ENCODE results near the gene FCRLA. TPM values are rescaled to one million over a fixed set of nuclear protein-coding genes. Genes with fewer than 3 reads are reported as not detected.

The FCRLA gene
- total and polyA plus RNA-seq, 2 donors (not counting 3 experiments of a cell fraction or from before 2014, with no cell fraction given) = not detected

DNA sequence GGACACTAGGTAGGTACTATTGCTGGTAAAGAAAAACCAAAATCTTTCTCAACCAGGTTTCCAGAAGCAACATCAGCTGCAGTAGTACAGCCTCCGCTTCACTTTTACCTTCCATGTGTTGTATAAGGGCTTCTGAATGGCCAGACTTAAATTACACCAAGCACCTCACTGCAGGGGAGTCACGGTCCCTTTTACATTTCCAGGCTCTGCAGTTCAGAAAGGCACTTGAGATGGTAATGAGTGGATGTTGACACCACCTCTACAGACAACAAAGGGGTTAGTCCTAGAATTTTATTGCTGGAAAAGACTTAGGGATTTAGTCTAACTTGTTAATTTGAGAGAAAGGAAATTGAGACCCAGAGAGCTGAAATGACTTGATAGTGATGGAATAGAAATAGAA, 30.6 kb downstream of the FCRLA start:
- no peaks in the 10 kb centered on the region for H3K79me2 ChIP-seq (ENCODE audit: control insufficient read depth, insufficient read depth, low read length)
- no peaks in the 10 kb centered on the region for H3K9me1 ChIP-seq (replicated peaks; ENCODE audit: control insufficient read depth, extremely low read depth, insufficient read depth, low read length)
- no peak for TF ChIP-seq GATA2 (IDR thresholded peaks at IDR 0.05; ENCODE audit: insufficient read depth, insufficient read length, low read depth, low read length)
- TF ChIP-seq, protein P1, sequence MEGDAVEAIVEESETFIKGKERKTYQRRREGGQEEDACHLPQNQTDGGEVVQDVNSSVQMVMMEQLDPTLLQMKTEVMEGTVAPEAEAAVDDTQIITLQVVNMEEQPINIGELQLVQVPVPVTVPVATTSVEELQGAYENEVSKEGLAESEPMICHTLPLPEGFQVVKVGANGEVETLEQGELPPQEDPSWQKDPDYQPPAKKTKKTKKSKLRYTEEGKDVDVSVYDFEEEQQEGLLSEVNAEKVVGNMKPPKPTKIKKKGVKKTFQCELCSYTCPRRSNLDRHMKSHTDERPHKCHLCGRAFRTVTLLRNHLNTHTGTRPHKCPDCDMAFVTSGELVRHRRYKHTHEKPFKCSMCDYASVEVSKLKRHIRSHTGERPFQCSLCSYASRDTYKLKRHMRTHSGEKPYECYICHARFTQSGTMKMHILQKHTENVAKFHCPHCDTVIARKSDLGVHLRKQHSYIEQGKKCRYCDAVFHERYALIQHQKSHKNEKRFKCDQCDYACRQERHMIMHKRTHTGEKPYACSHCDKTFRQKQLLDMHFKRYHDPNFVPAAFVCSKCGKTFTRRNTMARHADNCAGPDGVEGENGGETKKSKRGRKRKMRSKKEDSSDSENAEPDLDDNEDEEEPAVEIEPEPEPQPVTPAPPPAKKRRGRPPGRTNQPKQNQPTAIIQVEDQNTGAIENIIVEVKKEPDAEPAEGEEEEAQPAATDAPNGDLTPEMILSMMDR (IDR thresholded peaks at IDR 0.05; ENCODE audit: extremely low read depth in 1 of 2, insufficient read depth in 1 of 2, low read depth in 1 of 2, low read length in 2 of 2) = no peak
- no peak for TF ChIP-seq POLR2AphosphoS5 (IDR thresholded peaks at IDR 0.05; ENCODE audit: insufficient read depth, low read depth, low read length)
- TF ChIP-seq POLR2A (IDR thresholded peaks at IDR 0.05; ENCODE audit: low read depth, low read length) = no peak
- TF ChIP-seq, protein P2, sequence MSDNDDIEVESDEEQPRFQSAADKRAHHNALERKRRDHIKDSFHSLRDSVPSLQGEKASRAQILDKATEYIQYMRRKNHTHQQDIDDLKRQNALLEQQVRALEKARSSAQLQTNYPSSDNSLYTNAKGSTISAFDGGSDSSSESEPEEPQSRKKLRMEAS (IDR thresholded peaks at IDR 0.05; ENCODE audit: insufficient read depth, insufficient read length) = no peak
- TF ChIP-seq FOS (IDR thresholded peaks at IDR 0.05; ENCODE audit: borderline replicate concordance, insufficient read depth, low read length) = no peak
- TF ChIP-seq MYC (IDR thresholded peaks at IDR 0.05; ENCODE audit: low read depth, low read length) = no peak
- no peak for TF ChIP-seq JUN (IDR thresholded peaks at IDR 0.05; ENCODE audit: borderline replicate concordance, insufficient read depth, insufficient read length, low read depth)
- no peak for TF ChIP-seq EZH2 (IDR thresholded peaks at IDR 0.05; ENCODE audit: borderline replicate concordance, low read depth, low read length, severe bottlenecking)
- no peaks in the 10 kb centered on the region for H3K9me3 ChIP-seq (replicated peaks; ENCODE audit: control insufficient read depth, insufficient read depth, low read length)
- intact Hi-C loops (cut with micrococcal nuclease) (no loop called here), dilution Hi-C loops (cut with MboI; ENCODE audit: extremely low pct_ligation_motif_present, low sequenced_read_pairs) (no loop called here)
- peaks cover 14% of the 10 kb centered on the region for H3K4me1 ChIP-seq (ENCODE audit: control insufficient read depth, extremely low read depth, insufficient read depth, low read length)
- CTCF ChIA-PET = interaction anchor here (0.5 to 7.5 kb wide), 7 partner anchors 12 to 747 kb away, joined by 3 to 102 read pairs (median 12); partner anchors contain the start of gene DUSP12
- no peak overlapping the region for H2AFZ ChIP-seq (ENCODE audit: low read depth, low read length)
- no peak overlapping the region for H3K4me3 ChIP-seq (replicated peaks in 1 of 3; ENCODE audit: insufficient read depth in 1 of 3, low read depth in 1 of 3, low read length in 3 of 3)
- H3K9ac ChIP-seq (replicated peaks; ENCODE audit: extremely low read depth, insufficient read depth, low read length) = no peak overlapping the region
- no peak for DNase-seq (ENCODE audit: low read depth, low spot score)
- POLR2A ChIA-PET = interaction anchor here (1.1 kb wide), 1 partner anchor 12 kb away, joined by 3 read pairs; the partner anchor contains the start of gene DUSP12
- no peak overlapping the region for H3K4me2 ChIP-seq (ENCODE audit: insufficient read depth, low read length)
- H4K20me1 ChIP-seq (replicated peaks; ENCODE audit: control insufficient read depth, extremely low read depth, insufficient read depth, low read length) = no peaks in the 10 kb centered on the region
- no peaks in the 10 kb centered on the region for H3K27me3 ChIP-seq (ENCODE audit: control insufficient read depth in 2 of 2, insufficient read depth in 2 of 2, low read length in 2 of 2)
- no peaks in the 10 kb centered on the region for H3K36me3 ChIP-seq (ENCODE audit: control insufficient read depth in 2 of 2, extremely low read depth in 1 of 2, insufficient read depth in 2 of 2, low read length in 2 of 2)
- BruUV-seq (replicated peaks) = no TSS peak
- FAIRE-seq = no peak
- H3K27ac ChIP-seq (ENCODE audit: insufficient read depth, low read depth, low read length) = no peak overlapping the region

Measured in endothelial cell of umbilical vein (primary cell).